DMS 273 (cell line): Measurements from ENCODE around the gene CHAF1B.

ENCODE experiments used
- DNase-seq: peaks from one replicate; lab custom pipeline; 2025; ENCODE audit not compliant: unreplicated experiment; lab: John Stamatoyannopoulos, UW

CHAF1B gene

GRCh38 chr21:36461277-36461917 is 76.2 kb downstream of the CHAF1B start:
- no peak for DNase-seq

- no peak for DNase-seq
These were observed 76.8 kb downstream of the CHAF1B start for GRCh38 chr21:36461918-36462486.

DNA sequence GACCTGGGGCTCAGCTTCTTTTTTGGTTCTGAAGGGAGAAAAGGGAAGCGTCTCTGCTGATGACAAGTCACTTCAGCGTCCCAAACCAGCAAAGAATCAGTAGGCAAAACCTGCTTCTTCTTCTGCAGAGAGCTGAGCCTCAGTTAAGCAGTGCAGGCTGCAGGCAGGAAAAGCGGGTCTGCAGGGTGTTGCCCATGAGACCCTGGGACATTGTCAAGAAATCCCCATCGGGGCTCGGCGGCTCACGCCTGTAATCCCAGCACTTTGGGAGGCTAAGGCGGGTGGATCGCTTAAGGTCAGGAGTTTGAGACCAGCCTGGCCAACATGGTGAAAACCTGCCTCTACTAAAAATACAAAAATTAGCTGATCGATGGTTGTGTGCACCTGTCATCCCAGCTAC is 78.0 kb downstream of the CHAF1B start:
- DNase-seq, result no peak

DNA sequence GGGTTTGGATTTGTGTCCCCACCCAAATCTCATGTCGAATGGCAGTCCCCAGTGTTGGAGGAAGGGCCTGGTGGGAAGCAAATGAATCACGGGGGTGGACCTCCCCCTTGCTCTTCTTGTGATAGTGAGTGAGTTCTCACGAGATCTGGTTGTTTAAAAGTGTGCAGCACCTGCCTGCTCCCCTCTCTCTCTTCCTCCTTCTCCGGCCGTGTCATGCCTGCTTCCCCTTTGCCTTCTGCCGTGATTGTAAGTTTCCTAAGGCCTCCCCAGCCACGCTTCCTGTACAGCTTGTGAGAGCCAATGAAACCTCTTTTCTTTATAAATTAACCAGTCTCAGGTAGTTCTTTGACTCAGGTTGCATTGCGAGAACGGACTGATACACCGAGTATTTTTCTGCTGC is 78.8 kb downstream of the CHAF1B start:
- DNase-seq, result no peak

GRCh38 chr21:36464590-36464989 is 79.4 kb downstream of the CHAF1B start:
- DNase-seq, result no peak

- no peak for DNase-seq
These were observed 80.3 kb downstream of the CHAF1B start for GRCh38 chr21:36465478-36465877.

DNA sequence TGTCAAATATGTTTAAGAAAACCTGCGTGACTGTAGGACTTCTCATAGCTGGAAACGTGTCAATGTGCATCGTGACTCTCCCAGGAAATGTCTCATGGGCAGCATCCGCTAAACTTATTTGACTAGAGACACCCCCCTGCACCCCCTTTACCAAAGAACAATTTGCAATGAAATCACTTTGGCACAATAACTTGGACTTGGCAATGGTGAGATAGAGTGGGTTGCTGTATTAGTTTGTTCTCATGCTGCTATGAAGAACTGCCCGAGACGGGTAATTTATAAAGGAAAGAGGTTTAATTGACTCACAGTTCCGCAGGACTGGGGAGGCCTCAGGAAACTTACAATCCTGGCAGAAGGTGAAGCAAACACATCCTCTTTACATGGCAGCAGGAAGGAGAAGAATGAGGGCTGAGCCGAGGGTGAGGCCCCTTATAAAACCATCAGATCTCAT is 80.9 kb downstream of the CHAF1B start:
- DNase-seq, result no peak
